HG03159 (cell line): ENCODE measurements around the gene CMPK1.
"Not testable (repeated sequence)": the region's sequence is repeated elsewhere in the genome, so short reads cannot be mapped to it uniquely, and the experiment has no call there.

Source experiments
- ATAC-seq: cut with Tn5 transposase; IDR thresholded peaks from one replicate; pipeline ENCODE4 v1.9.1; 2021; ENCODE audit warnings: mild to moderate bottlenecking, moderate library complexity; ENCODE audit not compliant: unreplicated experiment

Gene CMPK1, protein sequence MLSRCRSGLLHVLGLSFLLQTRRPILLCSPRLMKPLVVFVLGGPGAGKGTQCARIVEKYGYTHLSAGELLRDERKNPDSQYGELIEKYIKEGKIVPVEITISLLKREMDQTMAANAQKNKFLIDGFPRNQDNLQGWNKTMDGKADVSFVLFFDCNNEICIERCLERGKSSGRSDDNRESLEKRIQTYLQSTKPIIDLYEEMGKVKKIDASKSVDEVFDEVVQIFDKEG

DNA sequence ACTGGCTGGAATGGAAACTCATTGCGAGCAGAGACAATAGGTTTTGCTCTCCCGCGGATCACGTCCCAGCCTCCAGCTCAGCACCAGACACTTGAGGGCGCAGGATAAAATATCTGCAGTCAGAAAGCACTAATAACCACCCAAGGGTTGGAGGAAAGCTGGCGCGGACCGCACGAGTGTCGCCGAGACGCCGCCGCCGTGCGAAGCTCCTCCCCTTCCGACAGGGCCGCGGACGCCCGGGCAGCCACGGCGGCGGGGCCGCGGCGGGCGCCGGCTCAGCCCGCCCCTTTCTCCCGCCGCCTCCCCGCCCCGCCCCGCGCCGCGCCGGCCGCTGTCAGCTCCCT, at the start of gene CMPK1:
Gene CMPK1, plus strand, starts transcription at position 213 of the 344 bp plus-strand sequence. CDS start 156 bp downstream, outside the sequence.
- ATAC-seq = peak; percentile 77

DNA sequence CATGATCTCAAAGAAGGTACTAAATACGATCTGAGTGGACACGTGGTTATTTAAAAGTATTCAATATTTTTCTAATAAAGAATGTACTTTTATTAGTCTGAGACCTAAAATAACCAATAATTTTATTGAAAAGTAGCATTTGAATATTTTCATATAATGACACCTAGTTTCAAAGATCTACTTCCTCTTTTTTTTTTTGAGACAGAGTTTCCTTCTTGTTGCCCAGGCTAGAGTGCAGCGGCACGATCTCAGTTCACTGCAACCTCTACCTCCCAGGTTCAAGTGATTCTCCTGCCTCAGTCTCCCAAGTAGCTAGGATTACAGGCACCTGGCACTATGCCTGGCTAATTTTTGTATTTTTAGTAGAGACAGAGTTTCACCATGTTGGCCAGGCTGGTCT, 45.5 kb upstream of the CMPK1 start:
- ATAC-seq = not testable (repeated sequence)

DNA sequence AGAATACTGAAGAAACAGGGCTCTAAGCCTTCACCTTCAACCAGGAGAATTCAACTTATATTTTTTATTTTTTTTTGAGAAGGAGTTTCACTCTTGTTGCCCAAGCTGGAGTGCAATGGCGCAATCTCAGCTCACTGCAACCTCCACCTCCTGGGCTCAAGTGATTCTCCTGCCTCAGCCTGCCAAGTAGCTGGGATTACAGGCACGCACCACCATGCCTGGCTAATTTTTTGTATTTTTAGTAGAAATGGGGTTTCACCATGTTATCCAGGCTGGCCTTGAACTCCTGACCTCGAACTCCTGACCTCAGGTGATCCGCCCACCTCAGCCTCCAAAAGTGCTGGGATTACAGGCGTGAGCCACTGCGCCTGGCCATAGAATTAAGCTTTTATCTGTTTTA, 38.7 kb upstream of the CMPK1 start:
- ATAC-seq = not testable (repeated sequence)

DNA sequence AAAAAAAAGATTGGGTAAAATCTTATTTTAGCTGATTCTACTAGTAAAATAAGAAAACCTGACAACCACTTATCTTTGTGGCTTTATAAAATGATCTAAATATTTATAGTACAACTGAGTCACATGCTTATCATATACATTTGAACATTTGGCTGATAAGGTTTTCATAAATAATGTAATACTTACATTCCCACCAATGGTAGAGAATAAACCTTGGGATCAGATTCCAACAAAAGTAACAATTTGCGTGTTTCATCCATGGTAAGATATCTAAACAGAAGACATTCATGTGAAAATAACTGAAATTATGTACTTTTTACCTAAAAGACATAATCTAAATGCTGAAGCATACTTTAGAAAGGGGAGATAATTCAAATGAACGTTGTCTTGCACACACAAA, 38.0 kb upstream of the CMPK1 start:
- no peak for ATAC-seq

DNA sequence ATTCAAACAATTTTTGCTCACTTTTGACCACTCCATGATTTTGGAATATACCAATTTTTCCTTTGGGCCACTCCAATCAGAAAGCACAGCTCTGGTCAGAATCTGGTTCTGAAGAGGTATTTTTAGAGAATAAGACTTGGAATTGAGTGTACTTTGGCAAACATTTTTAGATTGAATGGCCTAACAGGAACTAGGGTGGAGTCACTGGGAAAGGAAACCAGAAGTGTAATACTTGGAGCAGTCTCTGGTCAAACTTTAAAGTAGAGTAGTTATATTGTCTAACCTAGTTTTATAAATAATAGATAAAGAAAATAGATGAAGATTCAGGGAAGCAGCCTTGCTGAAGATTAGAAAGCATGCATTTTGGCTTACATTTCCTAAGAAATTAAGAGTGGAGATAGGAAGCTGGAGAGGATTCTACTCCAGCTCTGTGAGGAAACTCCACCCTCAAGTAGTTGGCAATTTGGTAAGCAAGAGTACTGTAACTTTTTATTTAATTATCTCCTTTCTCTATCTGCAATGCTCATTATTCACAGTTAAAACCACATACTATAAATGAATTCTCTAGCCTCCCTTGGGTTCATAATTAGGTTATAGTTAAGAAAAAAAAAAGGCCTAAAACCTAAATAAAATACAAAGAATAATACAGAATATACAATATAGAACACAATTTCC, 35.4 kb upstream of the CMPK1 start:
- ATAC-seq = no peak

DNA sequence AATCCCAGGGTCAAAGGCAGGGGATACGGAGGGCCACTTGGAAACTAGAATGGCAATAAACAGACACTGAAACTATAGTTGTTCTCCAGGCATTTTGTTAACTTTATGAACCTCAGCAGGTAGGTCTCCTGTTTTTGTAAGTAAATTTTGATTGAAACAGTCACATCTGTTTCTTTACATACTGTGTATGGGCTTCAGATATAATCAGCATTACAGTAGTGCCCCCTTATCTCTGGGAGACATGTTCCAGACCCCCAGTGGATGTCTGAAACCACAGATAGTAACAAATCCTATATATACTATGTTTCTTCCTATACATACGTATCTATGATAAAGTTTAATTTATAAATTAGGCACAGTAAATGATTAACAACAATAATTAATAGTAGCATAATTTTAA, 31.1 kb upstream of the CMPK1 start:
- ATAC-seq = no peak

DNA sequence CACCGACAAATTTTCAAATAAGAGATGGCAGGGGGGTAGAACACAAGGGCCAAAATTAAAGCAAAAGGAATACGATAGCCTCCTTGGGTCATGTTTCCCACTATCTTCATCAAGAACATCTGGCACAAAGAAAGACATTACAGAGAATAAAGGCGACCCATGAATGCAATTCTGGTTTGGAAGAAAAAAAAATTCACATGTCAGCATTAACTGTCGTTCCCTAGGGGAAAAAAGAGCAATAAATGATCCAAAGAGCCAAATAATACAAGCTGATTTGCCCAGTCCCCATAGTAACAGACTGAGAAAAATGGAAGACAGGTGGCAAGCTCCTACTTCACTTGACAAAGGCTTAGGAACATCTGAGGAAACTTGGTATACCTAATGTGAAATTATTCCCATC, 24.2 kb upstream of the CMPK1 start:
- no peak for ATAC-seq

DNA sequence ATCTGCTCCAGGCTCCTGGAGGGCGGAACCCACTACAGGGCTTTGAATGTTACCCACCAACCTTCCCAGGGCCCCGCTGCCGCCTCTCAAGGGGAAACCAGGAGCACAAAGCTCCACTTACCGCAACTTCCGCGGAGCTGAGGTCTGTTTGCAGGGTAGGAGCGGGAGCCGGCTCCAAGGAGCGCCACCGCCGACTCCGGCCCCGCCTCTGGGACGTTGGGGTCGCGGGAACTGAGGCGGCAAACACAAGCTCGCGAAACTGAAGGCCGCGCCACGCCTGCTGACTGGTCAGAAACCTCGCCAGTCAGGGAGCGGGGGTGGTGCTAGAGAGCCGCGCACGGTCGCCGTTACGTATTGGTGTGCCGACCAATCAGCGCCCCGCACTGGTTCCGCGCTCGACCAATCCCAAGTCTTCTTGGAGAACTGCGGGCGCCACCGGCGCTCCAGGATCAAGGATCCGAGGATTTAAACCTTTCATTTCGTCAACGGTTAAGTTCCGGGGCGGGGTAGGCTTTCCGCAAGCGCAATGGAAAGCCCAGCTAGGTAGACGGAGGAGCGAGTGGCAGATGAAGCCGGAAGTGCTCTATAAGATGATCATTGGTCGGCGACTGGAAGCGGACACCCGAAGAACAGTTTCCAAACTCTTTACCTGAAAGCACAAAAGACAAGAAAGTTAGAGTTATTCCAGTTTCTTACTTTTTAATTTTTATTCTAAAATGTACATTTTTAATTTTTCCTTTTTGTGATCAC, 19.5 kb upstream of the CMPK1 start, which contains the start of gene STIL:
Gene STIL, minus strand, starts transcription at position 233 of the 750 bp plus-strand sequence. CDS start 3,828 bp downstream, outside the sequence.
- peak; percentile 98 for ATAC-seq

DNA sequence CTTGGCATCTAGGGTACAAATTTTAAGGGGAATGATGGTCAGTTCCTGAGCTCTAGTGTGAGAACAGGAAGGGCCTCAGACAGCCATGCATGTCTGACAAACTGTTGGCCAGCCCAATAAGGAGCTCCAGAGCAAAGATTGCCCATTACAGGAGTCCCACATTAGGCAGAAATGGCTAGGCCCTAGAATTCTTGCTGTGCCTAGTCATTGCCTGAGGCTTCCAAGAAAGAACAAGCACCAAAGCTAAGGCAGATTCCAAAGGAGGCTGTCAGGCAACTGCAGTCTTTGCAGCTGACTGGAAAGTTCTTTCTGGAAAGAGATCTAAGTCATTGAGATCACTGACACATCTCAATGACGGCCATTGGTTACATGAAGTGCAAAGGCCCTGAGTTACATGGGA, 15.7 kb upstream of the CMPK1 start:
- ATAC-seq = no peak

DNA sequence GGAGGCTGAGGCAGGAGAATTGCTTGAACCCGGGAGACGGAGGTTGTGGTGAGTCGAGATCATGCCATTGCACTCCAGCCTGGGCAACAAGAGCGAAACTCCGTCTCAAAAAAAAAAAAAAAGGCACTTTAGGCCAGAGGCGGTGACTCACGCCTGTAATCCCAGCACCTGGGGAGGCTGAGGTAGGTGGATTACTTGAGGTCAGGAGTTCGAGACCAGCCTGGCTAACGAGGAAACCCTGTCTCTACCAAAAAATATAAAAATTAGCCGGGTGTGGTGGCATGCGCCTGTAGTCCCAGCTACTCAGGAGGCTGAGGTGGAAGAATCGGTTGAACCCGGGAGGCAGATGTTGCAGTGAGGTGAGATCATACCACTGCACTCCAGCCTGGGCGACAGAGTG, 13.6 kb upstream of the CMPK1 start:
- not testable (repeated sequence) for ATAC-seq

DNA sequence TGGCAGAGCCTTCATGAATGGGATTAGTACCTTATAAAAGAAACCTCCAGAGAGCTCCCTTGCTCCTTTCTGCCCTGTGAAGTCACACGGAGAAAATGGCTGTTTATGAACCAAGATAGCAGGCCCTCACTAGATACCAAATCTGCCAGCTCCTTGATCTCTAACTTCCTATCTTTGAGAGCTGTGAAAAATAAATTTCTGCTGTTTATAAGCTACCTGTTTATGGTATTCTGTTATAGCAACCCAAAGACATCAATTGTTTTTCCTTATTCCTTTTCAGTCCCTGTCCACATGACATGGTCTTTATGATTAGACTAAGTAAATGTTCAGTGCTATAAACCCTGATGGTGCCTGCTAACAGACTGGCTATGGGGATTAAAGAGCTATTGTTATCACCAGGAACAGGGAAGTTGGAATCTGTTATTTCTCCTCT, 10.0 kb upstream of the CMPK1 start:
- ATAC-seq = no peak

DNA sequence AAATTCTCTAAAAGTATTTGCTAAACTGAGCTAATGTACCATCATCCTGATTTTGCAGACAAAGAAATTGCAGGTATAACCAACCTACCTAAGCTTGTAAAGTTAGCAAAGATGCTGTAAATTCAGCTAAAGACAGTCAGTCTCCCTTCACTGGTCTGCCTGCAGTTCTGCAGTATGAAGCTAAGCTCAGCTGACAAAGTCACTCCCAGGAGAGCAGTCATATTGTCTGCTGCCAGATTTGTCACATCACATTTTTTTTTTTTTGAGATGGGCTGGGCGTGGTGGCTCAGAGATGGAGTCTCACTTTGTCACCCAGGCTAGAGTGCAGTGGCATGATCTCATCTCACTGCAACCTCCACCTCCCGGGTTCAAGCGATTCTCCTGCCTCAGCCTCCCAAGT, 8.9 kb upstream of the CMPK1 start:
- ATAC-seq = no peak

DNA sequence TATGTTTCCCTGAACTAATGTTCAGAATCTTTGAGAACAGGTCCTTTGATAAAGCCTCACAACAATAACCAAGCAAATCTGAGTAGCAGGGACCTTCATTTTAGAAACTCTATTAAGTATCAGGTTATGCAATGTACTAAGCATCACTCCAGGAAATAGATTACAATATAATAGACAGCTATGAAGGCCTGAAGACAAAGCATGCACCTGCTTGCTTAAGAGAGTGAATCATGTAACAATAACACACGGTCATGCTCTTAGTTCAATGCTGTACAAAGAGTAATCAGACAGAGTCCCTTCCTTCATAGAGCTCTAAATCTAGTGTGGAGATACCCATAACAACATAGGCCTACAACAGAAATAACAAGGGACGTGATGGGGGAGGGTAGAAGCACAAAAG, 8.1 kb upstream of the CMPK1 start:
- no peak for ATAC-seq

DNA sequence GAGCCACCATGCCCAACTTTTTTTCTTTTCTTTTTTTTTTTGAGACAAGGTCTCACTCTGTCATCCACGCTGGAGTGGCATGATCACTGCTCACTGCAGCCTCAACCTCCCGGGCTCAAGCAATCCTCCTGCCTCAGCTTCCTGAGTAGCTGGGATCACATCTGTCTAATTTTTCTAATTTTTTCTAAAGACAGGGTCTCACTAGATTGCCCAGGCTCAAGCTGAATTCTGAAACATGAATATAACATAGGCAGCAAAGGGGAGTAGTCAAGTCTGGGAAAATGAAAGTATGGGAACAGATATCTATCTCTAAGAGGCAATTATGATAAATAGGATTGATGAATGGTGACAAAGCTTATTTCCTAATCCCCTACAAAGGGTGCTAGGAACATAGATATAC, 7.3 kb upstream of the CMPK1 start:
- ATAC-seq = no peak

DNA sequence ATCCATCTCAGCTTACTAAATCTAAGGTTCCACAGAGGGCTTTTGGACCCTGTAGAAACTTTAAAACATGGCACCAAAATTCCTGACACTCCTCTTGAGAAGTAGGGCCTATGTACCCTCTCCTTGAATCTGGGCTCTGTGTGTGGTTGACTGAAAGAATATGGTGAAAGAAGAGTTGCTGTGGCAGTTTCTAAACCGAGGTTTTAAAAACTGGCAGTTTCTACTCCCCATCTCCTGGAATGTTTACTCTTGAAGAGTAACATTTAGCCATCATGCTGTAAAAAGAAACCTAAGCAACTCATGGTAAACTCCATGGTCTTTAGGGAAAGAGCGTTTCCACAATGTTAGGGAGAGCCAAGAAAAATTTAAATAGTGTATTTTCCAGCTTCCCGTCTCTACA, 4.6 kb upstream of the CMPK1 start:
- ATAC-seq = no peak

DNA sequence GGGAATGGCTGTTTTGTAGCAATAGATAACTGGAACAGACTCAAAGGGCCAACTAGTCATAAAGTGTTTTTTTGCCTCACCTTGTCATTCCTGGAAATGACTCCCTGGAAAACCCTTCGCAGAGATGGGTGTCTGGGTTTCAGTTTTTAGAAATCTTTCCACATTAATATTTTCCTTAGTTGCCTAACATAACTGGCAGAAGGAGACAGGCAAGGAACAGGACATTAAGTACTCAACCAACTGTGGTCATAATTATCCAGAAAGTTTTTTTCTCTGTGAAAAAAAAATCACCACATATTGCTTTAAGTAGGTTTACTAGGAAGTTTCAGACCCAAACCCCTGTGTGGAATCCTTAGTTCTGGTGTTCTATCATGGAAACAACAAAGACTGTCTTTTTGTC, 3.4 kb upstream of the CMPK1 start:
- ATAC-seq = no peak

DNA sequence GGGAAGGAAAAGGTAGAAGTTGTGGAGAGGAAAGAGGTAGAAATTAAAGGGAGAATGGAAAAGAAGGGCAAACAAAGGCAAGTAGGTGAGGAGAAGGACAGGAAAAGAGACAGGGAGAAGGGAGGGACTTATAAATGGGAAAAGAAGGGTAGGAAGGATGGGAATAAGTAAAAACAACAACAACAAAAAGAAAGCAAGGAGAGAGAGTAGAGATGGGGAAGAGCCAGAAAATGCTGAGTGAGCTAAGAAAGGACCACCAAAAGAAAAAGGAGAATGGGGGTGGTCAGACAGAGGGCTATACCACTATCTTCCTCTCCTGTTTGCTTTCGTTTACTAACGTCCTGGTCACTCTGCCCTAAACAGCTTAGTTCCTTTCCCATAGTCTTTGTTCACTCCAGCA, 1.7 kb upstream of the CMPK1 start:
- ATAC-seq = no peak

DNA sequence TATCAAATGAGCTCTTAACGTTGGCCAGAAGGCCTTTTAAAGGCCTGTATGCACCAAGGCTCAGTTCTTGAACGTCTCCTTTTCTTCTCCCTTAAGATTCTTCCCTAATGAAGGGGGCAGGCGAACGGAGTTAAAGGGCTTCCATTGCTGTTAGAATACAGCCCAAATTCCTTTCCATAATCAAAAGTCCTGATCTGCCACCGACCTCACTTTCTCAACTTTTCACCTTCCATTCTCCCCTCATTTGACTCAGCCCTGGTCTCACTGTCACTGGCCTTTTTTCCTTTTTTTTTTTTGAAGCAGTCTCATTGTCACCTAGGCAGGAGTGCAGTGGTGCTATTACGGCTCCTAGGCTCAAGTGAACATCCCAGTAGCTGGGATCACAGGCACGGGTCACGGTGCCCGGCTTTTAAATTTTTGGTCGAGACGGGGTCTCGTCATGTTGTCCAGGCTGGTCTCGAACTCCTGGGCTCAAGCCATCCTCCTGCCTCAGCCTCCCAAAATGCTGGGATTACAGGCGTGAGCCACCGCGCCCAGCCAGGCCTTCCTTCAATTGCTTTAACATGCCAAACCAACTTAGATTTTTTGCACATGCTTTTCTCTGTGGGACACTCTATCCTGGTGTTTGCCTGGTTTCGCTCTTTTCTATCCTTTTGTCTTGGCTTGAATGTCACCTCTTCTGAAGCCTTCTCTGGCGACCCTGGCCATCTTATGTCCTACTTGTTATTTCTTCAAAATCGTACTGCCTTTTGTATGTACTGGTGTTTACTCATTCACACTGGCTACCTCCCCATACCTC, 612 bp upstream of the CMPK1 start:
- ATAC-seq = no peak

DNA sequence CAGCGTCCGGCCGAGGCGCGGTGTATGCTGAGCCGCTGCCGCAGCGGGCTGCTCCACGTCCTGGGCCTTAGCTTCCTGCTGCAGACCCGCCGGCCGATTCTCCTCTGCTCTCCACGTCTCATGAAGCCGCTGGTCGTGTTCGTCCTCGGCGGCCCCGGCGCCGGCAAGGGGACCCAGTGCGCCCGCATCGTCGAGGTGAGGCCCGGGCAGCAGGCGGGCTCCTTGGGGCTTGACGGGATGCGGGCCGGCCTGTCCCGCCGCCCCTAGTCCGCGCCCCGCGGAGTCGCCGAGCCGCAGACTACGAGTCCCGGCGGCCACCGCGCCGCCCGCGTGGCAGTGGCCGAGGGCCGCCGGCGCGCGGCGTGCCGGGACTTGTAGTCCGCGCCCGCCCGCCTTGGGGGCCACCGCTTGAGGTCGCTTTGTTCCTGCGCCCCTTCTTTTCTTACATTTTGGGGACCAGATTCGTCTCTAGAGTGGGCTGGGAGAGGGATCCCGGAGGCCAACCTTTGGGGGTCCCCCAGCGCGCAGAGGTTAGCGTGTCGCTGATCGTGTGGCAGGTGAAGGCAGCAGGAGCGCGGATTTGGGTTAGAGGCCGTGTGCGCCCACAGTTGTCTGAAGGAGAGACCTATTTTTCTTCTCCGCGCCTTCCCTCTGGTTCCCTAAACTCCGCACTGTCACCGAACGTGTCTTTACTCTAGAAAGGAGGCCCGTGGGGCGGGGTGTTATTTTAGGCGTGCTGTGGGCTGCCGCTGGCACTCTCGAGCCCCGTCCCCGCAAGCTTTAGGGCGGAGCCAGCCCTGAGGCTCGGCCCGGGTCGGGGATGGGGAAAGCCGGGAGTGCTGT, 553 bp downstream of the CMPK1 start:
- peak; percentile 89 for ATAC-seq

DNA sequence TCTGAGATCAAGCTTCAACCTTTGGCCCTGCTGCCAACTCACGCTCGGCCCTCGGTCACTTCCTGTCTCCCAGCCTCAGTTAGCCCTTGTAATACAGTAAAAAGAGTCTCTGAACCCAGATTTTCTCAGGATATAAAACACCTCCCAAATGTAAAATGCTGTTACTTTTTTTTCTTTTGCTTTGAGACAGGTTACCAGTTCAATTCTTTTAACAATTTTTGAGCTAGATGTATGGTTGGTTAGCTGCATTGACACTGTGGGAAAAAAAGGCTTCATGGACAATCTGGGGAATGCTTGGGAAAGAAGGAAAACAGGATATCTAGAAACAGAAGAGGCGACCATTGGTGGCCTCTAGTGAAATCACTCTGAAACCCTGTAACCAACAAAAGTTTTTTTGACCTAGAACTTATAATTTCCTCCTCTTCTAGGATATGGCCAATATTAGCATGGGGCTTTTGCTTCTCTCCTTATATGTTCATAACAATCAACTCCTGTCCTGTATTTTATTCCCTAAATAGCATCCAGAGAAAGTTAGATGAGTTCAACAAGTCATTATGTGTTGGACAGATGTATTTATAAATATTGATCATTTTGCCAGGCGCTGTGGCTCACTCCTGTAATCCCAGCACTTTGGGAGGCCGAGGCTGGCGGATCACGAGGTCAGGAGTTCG, 1.3 kb downstream of the CMPK1 start:
- ATAC-seq = no peak
